Peyer's patch (tissue), 4 donors: ENCODE measurements around the gene KDSR. TPM values are rescaled to one million over a fixed set of nuclear protein-coding genes. Genes with fewer than 3 reads are reported as not detected.

Experiments
- DNase-seq, 3 donors: peaks; one replicate each; pipeline ENCODE4 v3.0.0-alpha.2; 2017 to 2019
- H3K27ac ChIP-seq, 4 donors: fragments of 200-600 bp; sonication (generic); one replicate each; pipeline ENCODE4 v1.5.1; 2016 to 2019
- H3K27me3 ChIP-seq, 2 donors: fragments of 200-600 bp; sonication (generic); one replicate each; pipeline ENCODE4 v1.5.1; 2019
- H3K36me3 ChIP-seq, 3 donors: fragments of 200-600 bp; sonication (generic); one replicate each; pipeline ENCODE4 v1.5.1; 2016 to 2019
- H3K4me1 ChIP-seq, 4 donors: fragments of 200-600 bp; sonication (generic); one replicate each; pipeline ENCODE4 v1.5.1; 2016 to 2019
- H3K4me3 ChIP-seq, 4 donors: fragments of 200-600 bp; sonication (generic); 1 replicate in 3 of 4; 2 replicates in 1 of 4; pipeline ENCODE4 v1.5.1; 2016 to 2019; ENCODE audit warnings: mild to moderate bottlenecking in 1 of 4
- H3K9me3 ChIP-seq, 4 donors: fragments of 200-600 bp; sonication (generic); one replicate each; pipeline ENCODE4 v1.5.1; 2016 to 2019; ENCODE audit warnings: mild to moderate bottlenecking in 1 of 4
- CTCF ChIP-seq, 6 experiments: fragments of 450-650 bp in 4 of 6; fragments of 200-600 bp in 2 of 6; sonication (generic) in 1 of 6; IDR thresholded peaks; one replicate each; pipeline ENCODE4 v1.5.1; 2017 to 2019; ENCODE audit warnings: antibody characterized with exemption in 6 of 6, mild to moderate bottlenecking in 3 of 6, moderate library complexity in 1 of 6
- POLR2A ChIP-seq, 2 donors: fragments of 450-650 bp; IDR thresholded peaks; one replicate each; pipeline ENCODE4 v1.5.1; 2017; ENCODE audit warnings: antibody characterized with exemption in 2 of 2, mild to moderate bottlenecking in 2 of 2, moderate library complexity in 2 of 2
- total RNA-seq, 4 donors: library from RNA; depleted of rRNA; stranded (reverse); fragments of >200 nt; gene quantifications; one replicate each; pipeline ENCODE4 v1.1.0, GENCODE V29; 2016

Gene KDSR
- total RNA-seq, 4 donors from 2014 or later: 7.4 to 33.2 (median 31.6) TPM

- Histone ChIP-seq H3K27me3 (no peaks in the 10 kb centered on the region), H3K27ac (no peak overlapping the region), H3K4me3 (no peak overlapping the region), H3K4me1 (peaks cover 0 to 20% (median 0%) of the 10 kb centered on the region in 4 donors), H3K36me3 (peaks cover 0 to 71% (median 0%) of the 10 kb centered on the region in 3 donors), H3K9me3 (no peaks in the 10 kb centered on the region)
- DNase-seq: no peak
- TF ChIP-seq CTCF (IDR thresholded peaks at IDR 0.05): no peak
- no peak for TF ChIP-seq POLR2A (IDR thresholded peaks at IDR 0.05)
Observed at GRCh38 chr18:63405986-63406385, 39.0 kb upstream of the KDSR start.

- H3K4me1 ChIP-seq: peaks cover 0 to 1% (median 0%) of the 10 kb centered on the region in 4 donors
- no peak for TF ChIP-seq POLR2A (IDR thresholded peaks at IDR 0.05)
- TF ChIP-seq CTCF (IDR thresholded peaks at IDR 0.05): no peak
- no peak overlapping the region for H3K4me3 ChIP-seq
- no peaks in the 10 kb centered on the region for H3K9me3 ChIP-seq
- peaks cover 0 to 78% (median 0%) of the 10 kb centered on the region in 3 donors for H3K36me3 ChIP-seq
- H3K27me3 ChIP-seq: no peaks in the 10 kb centered on the region
- H3K27ac ChIP-seq: no peak overlapping the region
- DNase-seq: no peak
Observed at GRCh38 chr18:63402246-63403162, 35.5 kb upstream of the KDSR start.

- no peak overlapping the region for H3K27ac ChIP-seq
- H3K4me3 ChIP-seq: no peak overlapping the region
- H3K36me3 ChIP-seq: peaks cover 0 to 100% (median 0%) of the 10 kb centered on the region in 3 donors
- no peaks in the 10 kb centered on the region for H3K4me1 ChIP-seq
- no peak for DNase-seq
- H3K9me3 ChIP-seq: no peaks in the 10 kb centered on the region
- TF ChIP-seq CTCF (IDR thresholded peaks at IDR 0.05): no peak
- H3K27me3 ChIP-seq: no peaks in the 10 kb centered on the region
Observed at GRCh38 chr18:63399300-63399699, 32.3 kb upstream of the KDSR start.

GRCh38 chr18:63397349-63397748, 30.3 kb upstream of the KDSR start:
- TF ChIP-seq CTCF (IDR thresholded peaks at IDR 0.05) (no peak), POLR2A (IDR thresholded peaks at IDR 0.05) (no peak)
- Histone ChIP-seq H3K27me3 (no peaks in the 10 kb centered on the region), H3K4me3 (no peak overlapping the region), H3K27ac (no peak overlapping the region), H3K9me3 (no peaks in the 10 kb centered on the region), H3K36me3 (peaks cover 0 to 100% (median 3%) of the 10 kb centered on the region in 3 donors), H3K4me1 (no peaks in the 10 kb centered on the region)
- no peak for DNase-seq

GRCh38 chr18:63395503-63395902, 28.5 kb upstream of the KDSR start:
- TF ChIP-seq POLR2A (IDR thresholded peaks at IDR 0.05) (no peak), CTCF (IDR thresholded peaks at IDR 0.05) (no peak)
- Histone ChIP-seq H3K27me3 (no peaks in the 10 kb centered on the region), H3K9me3 (no peaks in the 10 kb centered on the region), H3K36me3 (peaks cover 0 to 100% (median 3%) of the 10 kb centered on the region in 3 donors), H3K4me1 (no peaks in the 10 kb centered on the region), H3K27ac (no peak overlapping the region), H3K4me3 (no peak overlapping the region)
- no peak for DNase-seq
